Stimulated activated effector memory CD8-positive, alpha-beta T cell treated with anti-CD3 and anti-CD28 coated beads, Interleukin-12 subunit alpha, Interleukin-12 subunit beta, amount 100 ng/mL, for 72 hours (primary cell): ENCODE results near the gene CARMIL1.

Experiments used
- ATAC-seq: fragments of 150-1000 bp; cut with Tn5 transposase; 2 replicates; pipeline ENCODE4 v1.10.0; 2021
- DNase-seq, 2 donors: peaks; one replicate each; pipeline ENCODE4 v3.0.0; 2021 to 2022; ENCODE audit warnings: low spot score in 2 of 2
- H3K27ac Mint-ChIP-seq: one replicate; pipeline ENCODE4 v1.8.0; 2022; ENCODE audit warnings: mild to moderate bottlenecking, mixed read lengths
- H3K36me3 Mint-ChIP-seq: one replicate; pipeline ENCODE4 v1.8.0; 2022; ENCODE audit warnings: mild to moderate bottlenecking, mixed read lengths
- H3K4me1 Mint-ChIP-seq: one replicate; pipeline ENCODE4 v1.8.0; 2022; ENCODE audit warnings: mixed read lengths
- H3K4me3 Mint-ChIP-seq: one replicate; pipeline ENCODE4 v1.8.0; 2022; ENCODE audit warnings: mild to moderate bottlenecking, mixed read lengths
- H3K9me3 Mint-ChIP-seq: one replicate; pipeline ENCODE4 v1.8.0; 2022; ENCODE audit warnings: mixed read lengths

The CARMIL1 gene

GRCh38 chr6:25312034-25312620, 33.0 kb downstream of the CARMIL1 start:
- Mint-ChIP-seq H3K27ac (no peak overlapping the region), H3K4me3 (no peak overlapping the region), H3K9me3 (no peaks in the 10 kb centered on the region), H3K36me3 (no peaks in the 10 kb centered on the region), H3K4me1 (no peaks in the 10 kb centered on the region)
- ATAC-seq (no peak), DNase-seq (no peak)

- ATAC-seq (no peak), DNase-seq (no peak)
- no peak overlapping the region for H3K4me3 Mint-ChIP-seq
- no peaks in the 10 kb centered on the region for H3K4me1 Mint-ChIP-seq
- H3K9me3 Mint-ChIP-seq, result no peaks in the 10 kb centered on the region
- no peak overlapping the region for H3K27ac Mint-ChIP-seq
- H3K36me3 Mint-ChIP-seq, result no peaks in the 10 kb centered on the region
Observed at GRCh38 chr6:25312703-25313102, 33.5 kb downstream of the CARMIL1 start.

- Mint-ChIP-seq H3K4me1 (no peaks in the 10 kb centered on the region), H3K9me3 (no peaks in the 10 kb centered on the region), H3K4me3 (no peak overlapping the region), H3K27ac (no peak overlapping the region), H3K36me3 (no peaks in the 10 kb centered on the region)
- DNase-seq (no peak), ATAC-seq (no peak)
Observed at GRCh38 chr6:25314509-25315175, 35.5 kb downstream of the CARMIL1 start.

GRCh38 chr6:25315194-25316177, 36.3 kb downstream of the CARMIL1 start:
- H3K4me3 Mint-ChIP-seq, result no peak overlapping the region
- DNase-seq (no peak), ATAC-seq (no peak)
- H3K27ac Mint-ChIP-seq, result no peak overlapping the region
- H3K9me3 Mint-ChIP-seq, result no peaks in the 10 kb centered on the region
- H3K36me3 Mint-ChIP-seq, result no peaks in the 10 kb centered on the region
- no peaks in the 10 kb centered on the region for H3K4me1 Mint-ChIP-seq

- Mint-ChIP-seq H3K9me3 (no peaks in the 10 kb centered on the region), H3K4me1 (no peaks in the 10 kb centered on the region), H3K27ac (no peak overlapping the region), H3K4me3 (no peak overlapping the region), H3K36me3 (no peaks in the 10 kb centered on the region)
- no peak for ATAC-seq
- no peak for DNase-seq
Observed at GRCh38 chr6:25316626-25317025, 37.5 kb downstream of the CARMIL1 start.

GRCh38 chr6:25318589-25318988, 39.4 kb downstream of the CARMIL1 start:
- no peak for DNase-seq
- no peaks in the 10 kb centered on the region for H3K9me3 Mint-ChIP-seq
- H3K36me3 Mint-ChIP-seq, result no peaks in the 10 kb centered on the region
- H3K4me1 Mint-ChIP-seq, result no peaks in the 10 kb centered on the region
- H3K4me3 Mint-ChIP-seq, result no peak overlapping the region
- ATAC-seq, result no peak
- H3K27ac Mint-ChIP-seq, result no peak overlapping the region

- ATAC-seq, result no peak
- no peak overlapping the region for H3K4me3 Mint-ChIP-seq
- H3K36me3 Mint-ChIP-seq, result no peaks in the 10 kb centered on the region
- H3K4me1 Mint-ChIP-seq, result no peaks in the 10 kb centered on the region
- no peak overlapping the region for H3K27ac Mint-ChIP-seq
- no peak for DNase-seq
- no peaks in the 10 kb centered on the region for H3K9me3 Mint-ChIP-seq
Observed at GRCh38 chr6:25320459-25320858, 41.3 kb downstream of the CARMIL1 start.

GRCh38 chr6:25322692-25323091, 43.5 kb downstream of the CARMIL1 start:
- H3K4me1 Mint-ChIP-seq, result no peaks in the 10 kb centered on the region

GRCh38 chr6:25324066-25324762, 45.0 kb downstream of the CARMIL1 start:
- Mint-ChIP-seq H3K9me3 (no peaks in the 10 kb centered on the region), H3K27ac (no peak overlapping the region), H3K36me3 (no peaks in the 10 kb centered on the region), H3K4me1 (no peaks in the 10 kb centered on the region), H3K4me3 (no peak overlapping the region)
- no peak for ATAC-seq
- no peak for DNase-seq

More at GRCh38 chr6:25322692-25323091, 43.5 kb downstream of the CARMIL1 start:
- no peak overlapping the region for H3K27ac Mint-ChIP-seq
- no peak overlapping the region for H3K4me3 Mint-ChIP-seq
- DNase-seq (no peak), ATAC-seq (no peak)
- no peaks in the 10 kb centered on the region for H3K36me3 Mint-ChIP-seq
- H3K9me3 Mint-ChIP-seq, result no peaks in the 10 kb centered on the region

- DNase-seq (no peak), ATAC-seq (no peak)
- Mint-ChIP-seq H3K4me3 (no peak overlapping the region), H3K27ac (no peak overlapping the region), H3K36me3 (no peaks in the 10 kb centered on the region), H3K4me1 (no peaks in the 10 kb centered on the region), H3K9me3 (no peaks in the 10 kb centered on the region)
Observed at GRCh38 chr6:25326126-25326525, 47.0 kb downstream of the CARMIL1 start.

- H3K36me3 Mint-ChIP-seq, result no peaks in the 10 kb centered on the region
- no peaks in the 10 kb centered on the region for H3K4me1 Mint-ChIP-seq
- DNase-seq (no peak), ATAC-seq (no peak)
- H3K4me3 Mint-ChIP-seq, result no peak overlapping the region
- no peaks in the 10 kb centered on the region for H3K9me3 Mint-ChIP-seq
- H3K27ac Mint-ChIP-seq, result no peak overlapping the region
Observed at GRCh38 chr6:25326960-25327359, 47.8 kb downstream of the CARMIL1 start.

- no peaks in the 10 kb centered on the region for H3K36me3 Mint-ChIP-seq
- no peak for ATAC-seq
- no peaks in the 10 kb centered on the region for H3K4me1 Mint-ChIP-seq
- H3K9me3 Mint-ChIP-seq, result no peaks in the 10 kb centered on the region
- no peak overlapping the region for H3K27ac Mint-ChIP-seq
- no peak for DNase-seq
- no peak overlapping the region for H3K4me3 Mint-ChIP-seq
Observed at GRCh38 chr6:25327432-25327831, 48.3 kb downstream of the CARMIL1 start.

- H3K9me3 Mint-ChIP-seq, result no peaks in the 10 kb centered on the region
- H3K36me3 Mint-ChIP-seq, result no peaks in the 10 kb centered on the region
- DNase-seq (no peak), ATAC-seq (no peak)
- H3K27ac Mint-ChIP-seq, result no peak overlapping the region
- H3K4me1 Mint-ChIP-seq, result no peaks in the 10 kb centered on the region
- no peak overlapping the region for H3K4me3 Mint-ChIP-seq
Observed at GRCh38 chr6:25329161-25329817, 50.1 kb downstream of the CARMIL1 start.

GRCh38 chr6:25329982-25330381, 50.8 kb downstream of the CARMIL1 start:
- Mint-ChIP-seq H3K36me3 (no peaks in the 10 kb centered on the region), H3K9me3 (no peaks in the 10 kb centered on the region), H3K4me3 (no peak overlapping the region), H3K27ac (no peak overlapping the region), H3K4me1 (no peaks in the 10 kb centered on the region)
- ATAC-seq (no peak), DNase-seq (no peak)
